Fibroblast of skin of left quadriceps (primary cell): ENCODE measurements around the gene LCE2C.
"Not testable (repeated sequence)": the region's sequence is repeated elsewhere in the genome, so short reads cannot be mapped to it uniquely, and the experiment has no call there.

Experiments used
- DNase-seq, 2 experiments: peaks; one replicate each; pipeline ENCODE4 v3.0.0-alpha.2; 2013; ENCODE audit warnings: low read depth in 2 of 2

The LCE2C gene, protein sequence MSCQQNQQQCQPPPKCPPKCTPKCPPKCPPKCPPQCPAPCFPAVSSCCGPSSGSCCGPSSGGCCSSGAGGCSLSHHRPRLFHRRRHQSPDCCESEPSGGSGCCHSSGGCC

DNA sequence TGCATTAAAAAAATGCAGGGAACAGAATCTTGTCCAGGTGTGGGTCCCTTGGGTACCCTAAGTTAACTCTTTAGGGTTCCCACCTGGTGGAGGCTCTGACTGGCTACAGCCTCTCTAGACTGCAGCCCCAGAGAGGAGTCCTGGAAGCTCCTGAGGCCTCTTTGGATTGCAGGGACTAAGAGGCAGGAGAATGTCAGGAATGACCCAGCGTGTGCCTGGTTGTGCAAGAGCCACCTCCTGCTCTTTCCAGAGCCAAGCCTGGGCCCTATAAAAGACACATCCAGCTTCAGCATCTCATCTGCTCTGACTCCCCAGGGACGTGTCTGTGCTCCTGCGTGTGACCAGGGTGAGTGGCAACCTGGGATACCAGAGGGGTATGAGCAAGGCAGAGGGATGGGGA is at the start of gene LCE2C:
LCE2C (plus strand) TSS at position 297 of the 400 bp plus-strand sequence. CDS start 737 bp downstream, outside the sequence.
- DNase-seq: not testable (repeated sequence)

DNA sequence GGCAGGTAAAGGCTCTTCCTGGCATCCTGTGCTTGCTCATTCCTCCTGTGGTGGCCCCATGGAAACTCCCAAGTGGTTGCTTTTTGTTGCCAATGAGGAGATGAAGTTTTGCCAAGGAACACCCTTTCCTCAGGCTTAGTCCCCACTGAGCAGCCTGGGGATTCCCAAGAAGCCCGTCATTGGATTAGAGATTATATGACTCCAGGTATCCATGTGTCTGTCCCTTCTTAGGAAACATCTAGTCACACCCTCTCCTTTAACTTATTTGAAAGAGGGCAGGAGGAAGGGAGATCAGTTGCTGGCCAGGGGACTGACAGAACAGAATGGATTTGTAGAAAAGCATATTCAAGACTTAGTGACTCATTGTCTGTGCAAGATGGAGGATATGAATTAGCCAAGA is 48.3 kb upstream of the LCE2C start:
- DNase-seq: no peak

GRCh38 chr1:152630596-152630995 is 44.5 kb upstream of the LCE2C start:
- no peak for DNase-seq

GRCh38 chr1:152640351-152640750 is 34.7 kb upstream of the LCE2C start:
- DNase-seq: no peak

DNA sequence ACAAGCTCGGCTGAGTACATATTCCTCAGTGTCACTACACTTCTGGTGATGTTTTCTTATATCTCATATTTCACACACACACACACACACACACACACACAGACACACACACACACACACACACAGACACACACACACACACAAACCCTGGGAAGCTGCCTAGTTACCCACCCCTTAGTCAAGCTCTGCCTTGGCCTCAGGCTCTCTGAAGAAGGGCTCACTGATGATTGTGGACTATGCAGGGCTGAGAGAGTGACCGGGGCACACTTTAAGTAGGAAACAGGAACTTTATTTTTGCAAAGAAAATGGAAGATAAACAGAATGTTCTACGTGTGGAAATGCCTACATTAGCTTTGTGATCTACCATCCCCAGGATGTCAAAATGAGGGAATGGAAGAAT is 31.1 kb upstream of the LCE2C start:
- DNase-seq: no peak

DNA sequence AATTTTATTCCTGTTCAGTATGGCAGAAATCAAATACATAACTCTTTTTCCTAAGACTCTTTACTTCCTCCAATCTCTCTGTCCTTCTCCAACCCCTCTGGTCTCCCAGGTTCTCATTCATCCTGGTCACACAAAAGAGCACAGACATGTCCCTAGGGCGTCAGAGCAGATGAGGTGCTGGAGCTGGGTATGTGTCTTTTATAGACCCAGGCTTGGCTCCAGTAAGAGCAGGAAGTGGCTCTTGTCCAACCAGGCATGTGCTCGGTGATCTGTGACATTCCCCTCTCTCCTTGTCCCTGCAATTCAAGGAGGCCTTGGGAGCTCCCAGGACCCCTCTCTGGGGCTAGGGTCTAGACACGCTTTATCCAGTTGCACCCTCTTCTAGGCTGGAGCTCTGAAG is 29.9 kb upstream of the LCE2C start:
- DNase-seq: no peak

GRCh38 chr1:152646656-152647055 is 28.4 kb upstream of the LCE2C start:
- no peak for DNase-seq

GRCh38 chr1:152654110-152654509 is 21.0 kb upstream of the LCE2C start:
- DNase-seq: peak; percentile 10 to 22

- DNase-seq: no peak
Observed at GRCh38 chr1:152656459-152656858, 18.6 kb upstream of the LCE2C start.

GRCh38 chr1:152657677-152658076 is 17.4 kb upstream of the LCE2C start:
- no peak for DNase-seq

DNA sequence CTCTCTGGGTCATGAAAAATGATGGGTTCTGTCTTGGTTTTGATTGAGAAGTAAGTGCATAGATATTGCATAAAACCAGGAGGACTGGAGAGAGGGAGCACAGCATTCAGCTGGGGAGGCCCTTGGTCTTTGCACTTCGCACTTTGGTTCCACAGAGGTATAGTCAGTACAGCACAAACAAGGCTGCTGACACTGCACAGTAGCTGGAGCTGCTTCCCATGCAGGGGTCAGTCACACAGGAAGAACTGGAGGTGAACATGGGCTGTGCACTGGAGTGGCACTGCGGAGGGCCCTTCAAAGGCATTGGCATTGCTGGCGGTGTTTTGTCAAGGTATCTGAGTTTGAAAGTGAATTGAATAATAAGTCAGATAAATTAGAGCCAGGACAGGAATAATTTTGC is 16.4 kb upstream of the LCE2C start:
- no peak for DNase-seq

DNA sequence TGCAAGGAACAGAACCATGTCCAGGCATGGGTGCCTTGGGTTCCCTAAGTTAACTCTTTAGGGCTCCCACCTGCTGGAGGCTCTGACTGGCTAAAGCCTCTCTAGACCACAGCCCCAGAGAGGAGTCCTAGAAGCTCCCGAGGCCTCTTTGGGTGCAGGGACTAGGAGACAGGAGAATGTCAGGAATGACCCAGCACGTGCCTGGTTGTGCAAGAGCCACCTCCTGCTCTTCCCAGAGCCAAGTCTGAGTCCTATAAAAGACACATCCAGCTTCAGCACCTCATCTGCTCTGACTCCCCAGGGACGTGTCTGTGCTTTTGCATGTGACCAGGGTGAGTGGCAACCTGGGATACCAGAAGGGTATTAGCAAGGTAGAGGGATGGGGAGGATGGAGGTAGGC is 12.0 kb upstream of the LCE2C start, which contains the start of gene LCE2D:
LCE2D (plus strand) TSS at position 283 of the 400 bp plus-strand sequence. CDS start 726 bp downstream, outside the sequence.
- DNase-seq: no peak

DNA sequence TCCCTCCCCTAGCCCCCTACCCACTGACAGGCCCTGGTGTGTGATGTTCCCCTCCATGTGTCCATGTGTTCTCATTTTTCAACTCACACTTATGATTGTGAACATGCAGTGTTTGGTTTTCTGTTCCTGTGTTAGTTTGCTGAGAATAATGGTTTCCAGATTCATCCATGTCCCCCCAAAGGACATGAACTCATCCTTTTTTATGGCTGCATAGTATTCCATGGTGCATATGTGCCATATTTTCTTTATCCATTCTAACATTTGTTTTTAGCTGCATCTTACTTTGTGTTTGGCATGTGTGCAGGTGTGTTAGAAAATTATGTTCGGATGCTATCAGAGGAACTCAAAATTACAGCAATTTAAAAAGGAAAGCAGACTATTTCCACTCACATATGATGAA is 8.9 kb upstream of the LCE2C start:
- not testable (repeated sequence) for DNase-seq

DNA sequence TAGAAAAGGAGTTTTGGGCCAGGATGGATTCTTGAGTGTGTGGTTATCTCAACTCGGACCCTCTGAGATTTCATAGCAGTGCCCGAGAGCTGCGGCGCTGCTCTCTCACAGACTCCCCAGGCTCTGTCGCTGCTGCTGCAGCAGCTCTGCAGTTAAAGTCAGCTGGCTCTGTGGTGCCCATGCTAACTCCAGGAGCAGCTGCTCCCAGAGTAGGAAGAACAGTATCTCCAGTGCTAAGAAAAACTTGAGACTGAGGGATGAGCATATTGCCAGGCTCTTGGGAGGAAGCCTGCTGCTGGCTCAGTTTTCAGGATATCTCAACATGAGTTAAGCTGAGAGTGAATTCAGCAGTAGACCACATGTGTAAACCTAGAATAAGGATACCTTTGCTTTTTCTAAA is 7.4 kb upstream of the LCE2C start:
- no peak for DNase-seq

GRCh38 chr1:152673016-152673415 is 2.1 kb upstream of the LCE2C start:
- DNase-seq: no peak

- DNase-seq: no peak
Observed at GRCh38 chr1:152679459-152679858, 4.4 kb downstream of the LCE2C start.

- no peak for DNase-seq
Observed at GRCh38 chr1:152681616-152682015, 6.5 kb downstream of the LCE2C start.

DNA sequence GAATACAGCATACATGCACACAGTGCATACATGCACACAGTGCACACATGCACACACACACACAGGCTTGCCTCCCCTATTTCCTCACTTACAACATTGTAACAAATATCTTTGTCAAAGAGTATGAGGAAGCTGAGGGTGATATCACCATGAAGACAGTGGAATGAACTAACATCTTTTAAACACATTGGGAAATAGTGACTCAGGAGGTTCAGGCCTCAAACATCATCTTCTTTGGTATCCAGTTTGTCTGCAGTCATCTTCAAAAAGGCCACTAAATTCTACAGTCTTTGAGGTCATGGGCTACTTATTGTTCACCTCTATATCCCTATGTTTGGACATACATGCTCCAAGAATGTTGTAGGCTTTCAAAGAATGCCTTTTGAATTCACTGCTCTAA is 8.8 kb downstream of the LCE2C start:
- DNase-seq: no peak

GRCh38 chr1:152685823-152686222 is 10.7 kb downstream of the LCE2C start, which contains the start of gene LCE2B:
Gene LCE2B, plus strand, starts transcription at chr1:152686123. Its CDS starts 721 bp downstream, at chr1:152686844.
- DNase-seq: not testable (repeated sequence)

- DNase-seq: no peak
Observed at GRCh38 chr1:152697701-152698600, 22.9 kb downstream of the LCE2C start, which contains the start of gene LCE2A. Gene LCE2A, plus strand, starts transcription at chr1:152698345. Its CDS starts 557 bp downstream, at chr1:152698902.

- DNase-seq: no peak
Observed at GRCh38 chr1:152699746-152700145, 24.7 kb downstream of the LCE2C start.

DNA sequence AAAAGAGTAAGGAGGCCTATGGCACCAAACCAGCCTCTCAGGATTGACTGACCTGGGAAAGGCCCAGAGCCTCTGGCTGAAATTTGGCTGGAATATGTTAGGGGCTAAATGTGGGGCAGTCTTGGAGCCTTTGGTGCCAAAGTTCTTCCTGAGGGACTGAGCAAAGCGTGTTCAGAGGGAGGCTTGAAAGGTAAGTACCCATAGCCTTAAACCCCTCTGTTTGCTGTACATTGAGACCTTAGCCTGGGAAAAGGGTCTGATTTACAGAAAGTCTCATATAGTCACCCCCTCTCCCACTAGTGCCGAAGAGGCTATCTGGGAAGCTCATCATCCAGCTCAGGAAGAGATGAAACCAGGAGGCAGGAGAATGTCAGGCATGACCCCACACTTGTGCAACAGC is 32.8 kb downstream of the LCE2C start, which contains the start of gene LCE4A:
LCE4A (plus strand) TSS at position 301 of the 400 bp plus-strand sequence. CDS start 916 bp downstream, outside the sequence.
- DNase-seq: no peak

DNA sequence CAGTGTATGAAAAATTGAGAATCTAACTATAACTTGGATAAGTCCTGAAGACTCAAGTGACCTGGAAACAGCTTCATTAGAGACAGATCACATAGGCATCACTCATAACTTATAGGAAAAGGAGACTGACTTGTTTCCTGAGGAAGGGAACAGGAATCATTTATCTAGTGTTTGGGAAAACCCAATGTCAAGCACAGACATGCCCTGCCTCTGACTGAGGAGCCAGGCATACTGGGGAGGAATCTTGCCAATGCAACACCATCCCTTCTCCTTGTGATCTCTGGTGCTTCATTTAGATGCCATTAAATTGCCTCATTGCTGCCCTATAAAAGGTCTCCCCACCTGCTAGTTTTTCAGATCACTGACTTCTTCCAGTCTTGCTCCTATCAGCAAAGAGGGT is 43.2 kb downstream of the LCE2C start:
- no peak for DNase-seq
